KMS-11 (cell line): ENCODE measurements around the gene NACAD.

Source experiments
- H2AFZ ChIP-seq: fragments of 200-600 bp; sonication (generic); 2 replicates; pipeline ENCODE4 v1.6.1; 2016; ENCODE audit warnings: antibody characterized with exemption, mixed run types, low read depth
- H3K27ac ChIP-seq: fragments of 200-600 bp; sonication (generic); 2 replicates; pipeline ENCODE4 v1.6.1; 2016; ENCODE audit warnings: mild to moderate bottlenecking, mixed run types
- H3K27me3 ChIP-seq: fragments of 200-600 bp; sonication (generic); 2 replicates; pipeline ENCODE4 v1.6.1; 2017; ENCODE audit warnings: mild to moderate bottlenecking, low read depth, mixed run types, moderate library complexity; ENCODE audit not compliant: insufficient read depth
- H3K36me3 ChIP-seq: fragments of 200-600 bp; sonication (generic); 2 replicates; pipeline ENCODE4 v1.6.1; 2017; ENCODE audit warnings: mild to moderate bottlenecking, mixed run types; ENCODE audit not compliant: insufficient read depth
- H3K4me1 ChIP-seq: fragments of 200-600 bp; sonication (generic); 2 replicates; pipeline ENCODE4 v1.6.1; 2016; ENCODE audit warnings: mild to moderate bottlenecking, low read depth, mixed run types; ENCODE audit not compliant: poor library complexity, severe bottlenecking
- H3K4me2 ChIP-seq: fragments of 200-600 bp; sonication (generic); 2 replicates; pipeline ENCODE4 v1.7.0; 2016; ENCODE audit warnings: mild to moderate bottlenecking, mixed run types
- H3K4me3 ChIP-seq: fragments of 200-600 bp; sonication (generic); IDR thresholded peaks from 2 replicates; pipeline ENCODE4 v1.6.1; 2017; ENCODE audit warnings: low read depth, low read length, mixed read lengths; ENCODE audit not compliant: insufficient read depth
- H3K79me2 ChIP-seq: fragments of 200-600 bp; sonication (generic); 2 replicates; pipeline ENCODE4 v1.6.1; 2016; ENCODE audit warnings: low read depth, mixed run types; ENCODE audit not compliant: insufficient read depth
- H3K9ac ChIP-seq: fragments of 200-600 bp; sonication (generic); 2 replicates; pipeline ENCODE4 v1.6.1; 2016; ENCODE audit warnings: mild to moderate bottlenecking, mixed run types
- H4K20me1 ChIP-seq: fragments of 200-600 bp; sonication (generic); 2 replicates; pipeline ENCODE4 v1.6.1; 2016; ENCODE audit warnings: mild to moderate bottlenecking, mixed run types; ENCODE audit not compliant: insufficient read depth
- CTCF ChIP-seq: fragments of 200-600 bp; sonication (generic); conservative IDR thresholded peaks from 2 replicates; pipeline ENCODE4 v1.6.1; 2017; ENCODE audit warnings: low read depth, mild to moderate bottlenecking, antibody characterized with exemption, low read length, moderate library complexity, mixed read lengths

NACAD gene

GRCh38 chr7:45033931-45034290 lies 54.9 kb downstream of the NACAD start:
- Histone ChIP-seq H3K36me3 (peaks cover 7% of the 10 kb centered on the region; the same call in 1 of the 2 replicates), H3K9ac (no peak overlapping the region), H3K27ac (no peak overlapping the region), H3K4me3 (no peak overlapping the region), H4K20me1 (peaks cover 26% of the 10 kb centered on the region), H3K4me2 (no peak overlapping the region), H2AFZ (no peak overlapping the region), H3K4me1 (peaks cover 65% of the 10 kb centered on the region), H3K27me3 (no peaks in the 10 kb centered on the region), H3K79me2 (peaks cover 94% of the 10 kb centered on the region)
- TF ChIP-seq CTCF = no peak

GRCh38 chr7:45033261-45033930 lies 55.4 kb downstream of the NACAD start:
- H3K9ac ChIP-seq = no peak overlapping the region
- no peak overlapping the region for H2AFZ ChIP-seq
- H3K4me1 ChIP-seq = peaks cover 70% of the 10 kb centered on the region
- no peak overlapping the region for H3K27ac ChIP-seq
- H3K27me3 ChIP-seq = no peaks in the 10 kb centered on the region
- H3K4me2 ChIP-seq = no peak overlapping the region; the same call in 1 of the 2 replicates
- H4K20me1 ChIP-seq = peaks cover 26% of the 10 kb centered on the region
- H3K79me2 ChIP-seq = peaks cover 98% of the 10 kb centered on the region
- TF ChIP-seq CTCF = no peak
- H3K4me3 ChIP-seq = no peak overlapping the region
- peaks cover 6% of the 10 kb centered on the region; the same call in 1 of the 2 replicates for H3K36me3 ChIP-seq

GRCh38 chr7:45032421-45032820 lies 56.3 kb downstream of the NACAD start:
- H3K27ac ChIP-seq = no peak overlapping the region
- H3K27me3 ChIP-seq = no peaks in the 10 kb centered on the region
- peaks cover 98% of the 10 kb centered on the region for H3K79me2 ChIP-seq
- TF ChIP-seq CTCF = no peak
- H3K4me2 ChIP-seq = no peak overlapping the region; the same call in 1 of the 2 replicates
- no peaks in the 10 kb centered on the region; the same call in 1 of the 2 replicates for H3K36me3 ChIP-seq
- H3K4me3 ChIP-seq = no peak overlapping the region
- no peak overlapping the region for H2AFZ ChIP-seq
- no peak overlapping the region for H3K9ac ChIP-seq
- H3K4me1 ChIP-seq = peaks cover 80% of the 10 kb centered on the region
- peaks cover 20% of the 10 kb centered on the region for H4K20me1 ChIP-seq

- peaks cover 17% of the 10 kb centered on the region; the same call in 1 of the 2 replicates for H4K20me1 ChIP-seq
- no peak overlapping the region for H2AFZ ChIP-seq
- TF ChIP-seq CTCF = no peak
- no peak overlapping the region for H3K9ac ChIP-seq
- peaks cover 93% of the 10 kb centered on the region for H3K79me2 ChIP-seq
- H3K4me3 ChIP-seq = no peak overlapping the region
- H3K4me1 ChIP-seq = peaks cover 86% of the 10 kb centered on the region
- H3K27ac ChIP-seq = no peak overlapping the region
- H3K27me3 ChIP-seq = no peaks in the 10 kb centered on the region
- H3K36me3 ChIP-seq = no peaks in the 10 kb centered on the region; the same call in 1 of the 2 replicates
- peak overlapping the region; percentile 1; the same call in 1 of the 2 replicates for H3K4me2 ChIP-seq
These were observed 56.9 kb downstream of the NACAD start for GRCh38 chr7:45031829-45032228.
